Measurements from ENCODE around the gene PSMD14.

DNA sequence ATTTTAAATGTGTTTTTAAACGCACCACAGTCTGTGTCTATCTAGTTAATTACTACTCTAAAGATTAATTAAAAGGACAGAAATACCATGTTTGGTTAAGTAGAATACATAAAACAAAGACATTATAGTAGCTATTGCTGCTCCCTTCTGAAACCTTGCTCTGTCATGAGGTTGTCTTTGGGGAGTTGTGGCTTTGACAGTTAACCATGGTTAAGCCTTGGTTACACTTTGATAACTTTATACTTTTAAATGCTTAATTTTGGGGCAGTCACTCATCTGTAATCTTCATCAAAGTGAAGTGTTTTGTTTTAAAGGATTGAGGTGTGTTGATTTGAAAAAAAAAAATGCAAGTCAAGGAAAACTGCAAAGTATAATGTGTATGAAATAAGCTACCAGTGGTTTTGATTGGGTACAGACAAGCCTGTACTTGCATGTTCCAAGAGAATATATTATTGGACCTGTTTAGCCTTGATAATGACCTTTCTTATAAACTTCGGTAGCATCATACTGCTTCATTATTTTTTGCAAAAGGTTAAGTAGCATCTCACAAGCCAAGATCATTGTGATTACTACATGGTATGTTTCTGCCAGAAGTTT, 78.1 kb downstream of the PSMD14 start:
- TF ChIP-seq CTCF (IDR thresholded peaks at IDR 0.05) (no peak), EZH2 (IDR thresholded peaks at IDR 0.05; ENCODE audit: borderline replicate concordance, insufficient read depth, low read depth, low read length, poor library complexity, severe bottlenecking) (no peak)

Data from B cell (primary cell).